ENCODE data around the gene RALB.

The RALB gene

GRCh38 chr2:120315367-120316033, 62.8 kb downstream of the RALB start:
- POLR2A ChIA-PET (ENCODE audit: low non-redundant PET): no interaction called here
- TF ChIP-seq, protein P1, sequence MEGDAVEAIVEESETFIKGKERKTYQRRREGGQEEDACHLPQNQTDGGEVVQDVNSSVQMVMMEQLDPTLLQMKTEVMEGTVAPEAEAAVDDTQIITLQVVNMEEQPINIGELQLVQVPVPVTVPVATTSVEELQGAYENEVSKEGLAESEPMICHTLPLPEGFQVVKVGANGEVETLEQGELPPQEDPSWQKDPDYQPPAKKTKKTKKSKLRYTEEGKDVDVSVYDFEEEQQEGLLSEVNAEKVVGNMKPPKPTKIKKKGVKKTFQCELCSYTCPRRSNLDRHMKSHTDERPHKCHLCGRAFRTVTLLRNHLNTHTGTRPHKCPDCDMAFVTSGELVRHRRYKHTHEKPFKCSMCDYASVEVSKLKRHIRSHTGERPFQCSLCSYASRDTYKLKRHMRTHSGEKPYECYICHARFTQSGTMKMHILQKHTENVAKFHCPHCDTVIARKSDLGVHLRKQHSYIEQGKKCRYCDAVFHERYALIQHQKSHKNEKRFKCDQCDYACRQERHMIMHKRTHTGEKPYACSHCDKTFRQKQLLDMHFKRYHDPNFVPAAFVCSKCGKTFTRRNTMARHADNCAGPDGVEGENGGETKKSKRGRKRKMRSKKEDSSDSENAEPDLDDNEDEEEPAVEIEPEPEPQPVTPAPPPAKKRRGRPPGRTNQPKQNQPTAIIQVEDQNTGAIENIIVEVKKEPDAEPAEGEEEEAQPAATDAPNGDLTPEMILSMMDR (conservative IDR thresholded peaks at IDR 0.05; ENCODE audit: low read depth): no peak
- no peak overlapping the region for H3K27ac ChIP-seq
- no peak for DNase-seq (ENCODE audit: low spot score)
- CTCF ChIA-PET: no interaction called here

DNA sequence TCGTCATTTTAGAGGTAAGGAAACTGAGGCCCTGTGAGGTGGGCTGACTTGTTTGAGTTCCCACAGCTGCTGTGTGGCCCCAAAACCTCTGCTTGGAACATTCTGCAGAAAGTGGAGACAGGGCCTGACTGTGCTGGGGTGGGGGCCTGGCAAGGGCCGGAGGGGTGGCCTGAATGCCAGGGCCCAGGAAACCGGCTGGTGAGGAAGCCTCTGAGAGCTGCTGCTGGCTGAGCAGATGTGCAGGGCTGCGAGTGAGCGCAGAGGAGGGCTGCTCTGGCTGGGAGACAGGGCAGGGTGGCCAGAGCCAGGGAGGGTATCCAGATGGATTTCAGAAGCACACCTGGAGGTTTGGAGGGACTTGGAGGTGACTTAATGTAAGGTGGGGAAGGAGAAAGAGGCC, 63.4 kb downstream of the RALB start:
- CTCF ChIA-PET: no interaction called here
- POLR2A ChIA-PET (ENCODE audit: low non-redundant PET): no interaction called here
- DNase-seq (ENCODE audit: low spot score): no peak
- TF ChIP-seq, protein P1 (conservative IDR thresholded peaks at IDR 0.05; ENCODE audit: low read depth): no peak
- no peak overlapping the region for H3K27ac ChIP-seq

DNA sequence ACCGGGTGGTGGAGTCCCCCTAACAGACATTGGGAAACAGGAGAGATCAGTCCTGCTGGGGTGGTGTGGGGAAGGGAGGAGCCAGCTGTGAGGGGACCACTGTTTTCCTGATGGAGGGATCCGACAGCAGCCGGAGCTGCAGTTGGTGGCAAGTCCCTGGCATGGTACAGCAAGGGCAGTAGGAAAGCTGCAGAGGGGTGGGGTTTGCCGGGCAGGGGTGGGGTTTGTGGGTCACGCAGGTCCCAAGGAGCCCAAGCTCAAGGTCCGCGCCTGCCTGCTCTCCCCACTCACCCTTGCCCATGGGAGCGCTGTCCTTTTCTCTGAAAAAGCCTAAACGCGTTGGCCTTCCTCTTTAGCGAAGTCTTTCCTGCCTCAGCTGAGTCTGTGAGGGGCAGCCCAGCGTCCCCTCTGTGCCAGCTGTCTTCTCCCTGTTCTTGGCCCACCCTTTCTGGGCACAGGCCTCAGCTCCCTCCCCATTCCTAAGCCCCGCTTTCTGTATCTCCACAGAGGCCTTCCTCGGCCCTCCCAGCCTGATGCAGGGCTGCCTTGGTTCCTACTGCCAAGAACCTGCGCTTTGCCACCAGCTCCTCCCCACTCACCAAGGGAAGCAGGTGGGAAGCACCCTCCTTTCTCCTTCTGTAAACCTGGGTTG, 64.0 kb downstream of the RALB start:
- DNase-seq (ENCODE audit: low spot score): no peak
- POLR2A ChIA-PET (ENCODE audit: low non-redundant PET): no interaction called here
- TF ChIP-seq, protein P1 (conservative IDR thresholded peaks at IDR 0.05; ENCODE audit: low read depth): no peak
- CTCF ChIA-PET: interaction anchor here (1.0 kb wide), 1 partner anchor 27 kb away, joined by 3 read pairs; no protein-coding TSS in a partner anchor
- H3K27ac ChIP-seq: no peak overlapping the region

- TF ChIP-seq, protein P1 (conservative IDR thresholded peaks at IDR 0.05; ENCODE audit: low read depth): no peak
- DNase-seq (ENCODE audit: low spot score): no peak
- CTCF ChIA-PET: interaction anchor here (1.0 kb wide), 1 partner anchor 27 kb away, joined by 3 read pairs; no protein-coding TSS in a partner anchor
- H3K27ac ChIP-seq: no peak overlapping the region
- POLR2A ChIA-PET (ENCODE audit: low non-redundant PET): no interaction called here
Measured at GRCh38 chr2:120317180-120317533, 64.5 kb downstream of the RALB start.

- POLR2A ChIA-PET (ENCODE audit: low non-redundant PET): no interaction called here
- no peak overlapping the region for H3K27ac ChIP-seq
- TF ChIP-seq, protein P1 (conservative IDR thresholded peaks at IDR 0.05; ENCODE audit: low read depth): no peak
- CTCF ChIA-PET: interaction anchor here (0.5 to 1.0 kb wide), 3 partner anchors 26 to 677 kb away, joined by 3 to 4 read pairs (median 3); no protein-coding TSS in a partner anchor
- DNase-seq (ENCODE audit: low spot score): no peak
Measured at GRCh38 chr2:120317916-120318315, 65.3 kb downstream of the RALB start.

- no peak for DNase-seq (ENCODE audit: low spot score)
- ChIA-PET POLR2A (ENCODE audit: low non-redundant PET) (no interaction called here), CTCF (interaction anchor here (0.5 to 0.7 kb wide), 2 partner anchors 40 to 97 kb away, joined by 3 to 4 read pairs; no protein-coding TSS in a partner anchor)
- H3K27ac ChIP-seq: no peak overlapping the region
- TF ChIP-seq, protein P1 (conservative IDR thresholded peaks at IDR 0.05; ENCODE audit: low read depth): no peak
Measured at GRCh38 chr2:120318626-120319025, 66.0 kb downstream of the RALB start.

Measured in RWPE1 (cell line).